CD4-positive, alpha-beta T cell treated with Interleukin-21 for 1 hour (primary cell): ENCODE measurements around the gene PHF20.
"Not testable (repeated sequence)": the region's sequence is repeated elsewhere in the genome, so short reads cannot be mapped to it uniquely, and the experiment has no call there.

Experiments used
- DNase-seq: peaks from one replicate; pipeline ENCODE4 v3.0.0-alpha.2; 2020

PHF20 gene

GRCh38 chr20:35887393-35888064 lies 115.7 kb downstream of the PHF20 start:
- no peak for DNase-seq

GRCh38 chr20:35888657-35889056 lies 116.8 kb downstream of the PHF20 start:
- DNase-seq, result no peak

- DNase-seq, result no peak
Observed at GRCh38 chr20:35891375-35891774, 119.6 kb downstream of the PHF20 start.

- no peak for DNase-seq
Observed at GRCh38 chr20:35892871-35893270, 121.1 kb downstream of the PHF20 start.

GRCh38 chr20:35893942-35894341 lies 122.1 kb downstream of the PHF20 start:
- DNase-seq, result no peak

- not testable (repeated sequence) for DNase-seq
Observed at GRCh38 chr20:35895516-35895915, 123.7 kb downstream of the PHF20 start.

GRCh38 chr20:35899064-35899463 lies 127.2 kb downstream of the PHF20 start:
- DNase-seq, result no peak

- not testable (repeated sequence) for DNase-seq
Observed at GRCh38 chr20:35901230-35901629, 129.4 kb downstream of the PHF20 start.

- no peak for DNase-seq
Observed at GRCh38 chr20:35901678-35902544, 130.1 kb downstream of the PHF20 start.

- no peak for DNase-seq
Observed at GRCh38 chr20:35902545-35902941, 130.7 kb downstream of the PHF20 start.

GRCh38 chr20:35903843-35904242 lies 132.0 kb downstream of the PHF20 start:
- DNase-seq, result no peak

GRCh38 chr20:35904982-35905663 lies 133.3 kb downstream of the PHF20 start:
- no peak for DNase-seq

- DNase-seq, result no peak
Observed at GRCh38 chr20:35907017-35907701, 135.3 kb downstream of the PHF20 start.

GRCh38 chr20:35908007-35908406 lies 136.2 kb downstream of the PHF20 start:
- no peak for DNase-seq

GRCh38 chr20:35909176-35909575 lies 137.4 kb downstream of the PHF20 start:
- DNase-seq, result no peak

- no peak for DNase-seq
Observed at GRCh38 chr20:35909796-35910195, 138.0 kb downstream of the PHF20 start.

GRCh38 chr20:35910254-35910653 lies 138.4 kb downstream of the PHF20 start:
- DNase-seq, result no peak

GRCh38 chr20:35912881-35913280 lies 141.1 kb downstream of the PHF20 start:
- no peak for DNase-seq

GRCh38 chr20:35917077-35917476 lies 145.3 kb downstream of the PHF20 start:
- no peak for DNase-seq

GRCh38 chr20:35918021-35918420 lies 146.2 kb downstream of the PHF20 start:
- DNase-seq, result no peak

GRCh38 chr20:35920523-35920922 lies 148.7 kb downstream of the PHF20 start:
- no peak for DNase-seq

- DNase-seq, result no peak
Observed at GRCh38 chr20:35929301-35929700, 157.5 kb downstream of the PHF20 start.

GRCh38 chr20:35934050-35934449 lies 162.2 kb downstream of the PHF20 start:
- DNase-seq, result no peak
